Mucosa of descending colon (tissue), 3 donors: ENCODE measurements around the gene CASZ1. TPM values are rescaled to one million over a fixed set of nuclear protein-coding genes. Genes with fewer than 3 reads are reported as not detected.

Experiments
- ATAC-seq: fragments of 200-7000 bp; cut with Tn5 transposase; one replicate; pipeline ENCODE4 v1.9.1; 2020; ENCODE audit warnings: mild to moderate bottlenecking, moderate library complexity
- DNase-seq, 3 donors: peaks; one replicate each; pipeline ENCODE4 v3.0.0-alpha.2; 2020
- H3K36me3 ChIP-seq: fragments of 200-600 bp; one replicate; pipeline ENCODE4 v1.8.0; 2021; ENCODE audit warnings: low read depth, mild to moderate bottlenecking
- H3K4me1 ChIP-seq: fragments of 200-600 bp; one replicate; pipeline ENCODE4 v1.8.0; 2021; ENCODE audit warnings: low read depth, mild to moderate bottlenecking
- H3K4me3 ChIP-seq: fragments of 200-600 bp; one replicate; pipeline ENCODE4 v1.8.0; 2021; ENCODE audit warnings: mild to moderate bottlenecking
- H3K9me3 ChIP-seq: fragments of 200-600 bp; one replicate; pipeline ENCODE4 v1.8.0; 2021; ENCODE audit warnings: mild to moderate bottlenecking
- CTCF ChIP-seq: fragments of 200-600 bp; IDR thresholded peaks from one replicate; pipeline ENCODE4 v1.8.0; 2022; ENCODE audit warnings: antibody characterized with exemption, mild to moderate bottlenecking
- intact Hi-C, 2 donors: fragments of 100-400 bp; cut with DNase I in 1 of 2; cut with micrococcal nuclease in 1 of 2; formaldehyde crosslinking; loops; one replicate each; pipeline versions ENCODE4 v1.11.0 to v1.11.1; 2022; cut with DNase I, micrococcal nuclease
- total RNA-seq, 3 donors: library from RNA; stranded (reverse); fragmentation: NEBNext Ultra II Directional in 2 of 3; extraction: Animal tissue kit (Norgen Biotek cat#: 25700) in 2 of 3; gene quantifications; one replicate each; pipeline versions ENCODE4 v1.2.1 to v1.2.4, GENCODE V29; 2021 to 2023
- donor health status: DM: no; HTN: no; CAD: no; lungs with moderate emphysema.
- donor health status: DM: no; HTN: no; CAD: no.
- donor health status: DM: no; HTN: yes; CAD: no.

The CASZ1 gene
- total RNA-seq, 3 donors from 2014 or later, result 66.5 to 110 (median 84.5) TPM

GRCh38 chr1:10610901-10611600, 185.4 kb downstream of the CASZ1 start:
- Histone ChIP-seq H3K4me1 (no peaks in the 10 kb centered on the region), H3K36me3 (no peaks in the 10 kb centered on the region), H3K9me3 (no peaks in the 10 kb centered on the region), H3K4me3 (no peak overlapping the region)
- intact Hi-C loops, result no loop called here
- no peak for ATAC-seq
- no peak for TF ChIP-seq CTCF
- no peak for DNase-seq

- TF ChIP-seq CTCF, result no peak
- H3K4me3 ChIP-seq, result no peak overlapping the region
- no peaks in the 10 kb centered on the region for H3K9me3 ChIP-seq
- intact Hi-C loops, result no loop called here
- no peaks in the 10 kb centered on the region for H3K4me1 ChIP-seq
- DNase-seq (no peak), ATAC-seq (no peak)
- H3K36me3 ChIP-seq, result no peaks in the 10 kb centered on the region
These were observed 187.8 kb downstream of the CASZ1 start for GRCh38 chr1:10608690-10609089.

- Histone ChIP-seq H3K9me3 (no peaks in the 10 kb centered on the region), H3K36me3 (no peaks in the 10 kb centered on the region), H3K4me1 (no peaks in the 10 kb centered on the region), H3K4me3 (no peak overlapping the region)
- intact Hi-C loops, result no loop called here
- TF ChIP-seq CTCF, result no peak
- DNase-seq, result no peak
- ATAC-seq, result no peak
These were observed 189.2 kb downstream of the CASZ1 start for GRCh38 chr1:10607228-10607627.

DNA sequence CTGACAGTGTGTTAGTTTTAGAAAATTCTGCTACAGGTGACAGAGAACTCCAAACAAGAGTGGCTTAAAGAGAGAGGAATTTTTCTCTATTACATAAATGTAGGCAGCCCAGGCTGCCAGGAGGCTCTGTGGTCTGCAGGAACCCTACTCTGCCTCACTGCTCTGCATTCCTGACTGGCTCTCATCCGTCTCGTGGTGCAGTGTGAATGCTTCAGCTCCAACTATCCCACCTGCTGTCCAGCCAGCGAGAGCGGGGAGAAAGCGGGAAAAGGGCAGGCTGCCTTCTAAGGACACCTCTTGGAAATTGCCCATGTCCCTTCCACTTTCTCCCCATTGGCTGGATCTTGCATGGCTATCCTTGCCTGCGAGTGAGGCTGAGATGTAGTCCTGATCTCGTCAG, 190.4 kb downstream of the CASZ1 start:
- H3K4me3 ChIP-seq, result no peak overlapping the region
- H3K9me3 ChIP-seq, result no peaks in the 10 kb centered on the region
- DNase-seq (no peak), ATAC-seq (no peak)
- no peaks in the 10 kb centered on the region for H3K4me1 ChIP-seq
- no peak for TF ChIP-seq CTCF
- no peaks in the 10 kb centered on the region for H3K36me3 ChIP-seq
- intact Hi-C loops, result no loop called here

DNA sequence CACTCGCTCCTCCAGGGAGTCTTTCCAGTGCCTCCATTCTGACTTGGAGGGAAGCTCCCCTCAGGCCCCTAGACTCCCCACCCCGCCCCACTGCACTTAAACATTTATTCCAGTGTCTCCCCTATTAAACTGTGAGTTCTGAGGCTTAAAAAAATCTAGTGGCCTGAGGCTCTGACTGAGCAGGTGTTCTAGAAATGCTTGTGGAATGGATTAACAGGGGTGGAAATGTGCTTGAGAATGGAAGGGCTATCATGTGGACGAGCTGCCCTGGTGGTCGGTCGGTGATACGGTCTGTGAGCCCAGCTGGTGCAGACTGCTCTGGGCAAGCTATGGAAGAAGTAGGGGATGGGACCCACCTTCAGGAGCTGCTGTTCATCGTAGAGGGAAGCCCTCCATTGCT, 191.5 kb downstream of the CASZ1 start:
- no peaks in the 10 kb centered on the region for H3K9me3 ChIP-seq
- TF ChIP-seq CTCF, result no peak
- DNase-seq, result no peak

DNA sequence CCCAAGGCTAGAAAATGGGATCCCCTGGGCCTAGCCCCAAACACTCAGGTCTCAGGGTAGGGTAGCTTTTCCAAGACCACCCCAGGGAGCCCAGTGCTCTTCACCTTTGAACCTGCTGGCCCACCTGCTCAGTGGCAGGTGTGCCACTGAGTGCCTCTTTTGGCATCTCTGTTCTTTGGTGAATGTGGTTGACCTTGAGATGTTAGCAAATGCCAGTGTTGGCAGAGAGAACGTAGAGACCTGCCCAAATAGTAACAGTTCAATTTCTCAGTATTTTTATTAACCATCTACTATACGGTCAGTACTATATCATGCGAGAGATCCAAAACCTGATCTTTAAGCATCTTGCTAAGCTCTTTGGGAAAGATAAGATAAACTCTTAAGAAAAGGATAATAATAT, 193.5 kb downstream of the CASZ1 start:
- DNase-seq, result no peak
- no peak overlapping the region for H3K4me3 ChIP-seq
- ATAC-seq, result no peak
- H3K4me1 ChIP-seq, result no peaks in the 10 kb centered on the region
- H3K9me3 ChIP-seq, result no peaks in the 10 kb centered on the region
- intact Hi-C loops, result no loop called here
- H3K36me3 ChIP-seq, result no peaks in the 10 kb centered on the region
- no peak for TF ChIP-seq CTCF

More for the DNA sequence above, 191.5 kb downstream of the CASZ1 start:
- Histone ChIP-seq H3K4me3 (no peak overlapping the region), H3K36me3 (no peaks in the 10 kb centered on the region), H3K4me1 (no peaks in the 10 kb centered on the region)
- intact Hi-C loops, result no loop called here
- no peak for ATAC-seq
